Stimulated activated CD4-positive, alpha-beta T cell treated with anti-CD3 and anti-CD28 coated beads, Interleukin-1b, Interleukin-23, amount 100 ng/mL, for 4 hours (primary cell): ENCODE data around the gene CEND1.

ENCODE experiments used
- DNase-seq, 2 donors: peaks; one replicate each; pipeline ENCODE4 v3.0.0-alpha.2; 2020; ENCODE audit warnings: low read depth in 2 of 2

The CEND1 gene

GRCh38 chr11:794766-795633 is 5.1 kb upstream of the CEND1 start:
- no peak for DNase-seq

GRCh38 chr11:794013-794765 is 4.3 kb upstream of the CEND1 start:
- DNase-seq, result no peak

GRCh38 chr11:793556-793955 is 3.7 kb upstream of the CEND1 start:
- no peak for DNase-seq

- DNase-seq, result no peak
These were observed 3.0 kb upstream of the CEND1 start for GRCh38 chr11:792873-793272.

GRCh38 chr11:792535-792821 is 2.6 kb upstream of the CEND1 start:
- no peak for DNase-seq

GRCh38 chr11:791658-792534 is 2.0 kb upstream of the CEND1 start:
- DNase-seq, result no peak

GRCh38 chr11:790721-791564 is 1.1 kb upstream of the CEND1 start:
- DNase-seq, result no peak

GRCh38 chr11:788953-789940 is 643 bp downstream of the CEND1 start:
- no peak for DNase-seq

GRCh38 chr11:788009-788640 is 1.8 kb downstream of the CEND1 start:
- no peak for DNase-seq

GRCh38 chr11:787084-787675 is 2.7 kb downstream of the CEND1 start:
- no peak for DNase-seq

GRCh38 chr11:786235-787083 is 3.4 kb downstream of the CEND1 start:
- no peak for DNase-seq

- DNase-seq, result no peak
These were observed 6.3 kb downstream of the CEND1 start for GRCh38 chr11:783581-784015.

GRCh38 chr11:782264-783174 is 7.4 kb downstream of the CEND1 start:
- DNase-seq, result no peak

- DNase-seq, result no peak
These were observed 9.8 kb downstream of the CEND1 start for GRCh38 chr11:779955-780532.

- no peak for DNase-seq
These were observed 10.6 kb downstream of the CEND1 start for GRCh38 chr11:778976-779954.
